HG02588 (cell line): ENCODE measurements around the gene ZMPSTE24.
"Not testable (repeated sequence)": the region's sequence is repeated elsewhere in the genome, so short reads cannot be mapped to it uniquely, and the experiment has no call there.

ENCODE experiments used
- ATAC-seq: cut with Tn5 transposase; IDR thresholded peaks from one replicate; pipeline ENCODE4 v1.9.1; 2021; ENCODE audit warnings: mild to moderate bottlenecking, moderate library complexity; ENCODE audit not compliant: unreplicated experiment

Gene ZMPSTE24

GRCh38 chr1:40316595-40317393 is 58.8 kb downstream of the ZMPSTE24 start, which contains the start of gene COL9A2:
Gene COL9A2 (minus strand): TSS chr1:40317286. CDS start chr1:40317197, 89 bp downstream.
- ATAC-seq, result no peak

GRCh38 chr1:40317394-40318074 is 59.5 kb downstream of the ZMPSTE24 start:
- no peak for ATAC-seq

- ATAC-seq, result no peak
Measured at GRCh38 chr1:40318476-40318875, 60.4 kb downstream of the ZMPSTE24 start.

- ATAC-seq, result no peak
Measured at GRCh38 chr1:40318970-40319621, 61.1 kb downstream of the ZMPSTE24 start.

GRCh38 chr1:40331403-40331802 is 73.4 kb downstream of the ZMPSTE24 start:
- not testable (repeated sequence) for ATAC-seq

- ATAC-seq, result no peak
Measured at GRCh38 chr1:40332695-40333094, 74.7 kb downstream of the ZMPSTE24 start.

GRCh38 chr1:40337443-40337842 is 79.4 kb downstream of the ZMPSTE24 start:
- ATAC-seq, result no peak

GRCh38 chr1:40338745-40339419 is 80.8 kb downstream of the ZMPSTE24 start:
- ATAC-seq, result no peak

GRCh38 chr1:40339420-40340323 is 81.6 kb downstream of the ZMPSTE24 start:
- ATAC-seq, result no peak

- no peak for ATAC-seq
Measured at GRCh38 chr1:40341491-40342380, 83.7 kb downstream of the ZMPSTE24 start.

GRCh38 chr1:40342381-40342717 is 84.3 kb downstream of the ZMPSTE24 start:
- ATAC-seq, result not testable (repeated sequence)
